RCC 7860 (cell line): ENCODE measurements around the gene PIK3R4.

ENCODE experiments used
- DNase-seq: peaks from one replicate; pipeline ENCODE4 v3.0.0-alpha.2; 2015; ENCODE audit warnings: low spot score
- FAIRE-seq: peaks from 2 replicates; lab custom pipeline; 2012; peaks lifted over from hg19 to GRCh38; lab: Jason Lieb, UNC

Gene PIK3R4

GRCh38 chr3:130645261-130645660 is 101.4 kb downstream of the PIK3R4 start:
- FAIRE-seq, result no peak
- no peak for DNase-seq

GRCh38 chr3:130644628-130645253 is 101.9 kb downstream of the PIK3R4 start:
- DNase-seq, result no peak
- FAIRE-seq, result no peak

- DNase-seq, result no peak
- FAIRE-seq, result no peak
These were observed 106.6 kb downstream of the PIK3R4 start for GRCh38 chr3:130640027-130640426.

- no peak for DNase-seq
- no peak for FAIRE-seq
These were observed 110.0 kb downstream of the PIK3R4 start for GRCh38 chr3:130636480-130637234.

GRCh38 chr3:130635978-130636377 is 110.7 kb downstream of the PIK3R4 start:
- FAIRE-seq, result no peak
- DNase-seq, result no peak

- no peak for FAIRE-seq
- DNase-seq, result no peak
These were observed 111.3 kb downstream of the PIK3R4 start for GRCh38 chr3:130635285-130635684.
